Measurements from ENCODE around the gene ZNF331.

Gene ZNF331

DNA sequence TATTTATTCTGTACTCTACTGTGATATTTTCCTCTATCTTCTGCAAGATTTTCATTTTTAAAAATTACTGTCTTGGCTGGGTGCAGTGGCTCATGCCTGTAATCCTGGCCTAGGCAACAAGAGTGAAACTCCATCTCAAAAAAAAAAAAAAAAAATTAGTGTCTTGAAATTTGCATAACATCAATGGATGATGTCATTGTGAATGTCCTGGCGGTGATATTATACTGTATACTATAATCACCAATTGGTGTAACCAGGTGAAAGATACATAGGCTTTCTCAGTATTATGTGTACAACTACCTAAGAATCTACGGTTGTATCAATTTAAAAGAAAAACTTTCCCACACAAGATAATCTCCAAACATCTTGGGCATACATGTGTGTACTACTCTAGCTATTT lies 15.2 kb downstream of the ZNF331 start:
- DNase-seq, result no peak
- Histone ChIP-seq H3K36me3 (replicated peaks) (no peaks in the 10 kb centered on the region), H3K4me3 (ENCODE audit: low read depth, low read length) (no peak overlapping the region), H3K27me3 (replicated peaks) (no peaks in the 10 kb centered on the region), H3K27ac (peak overlapping the region; percentile 85)
- TF ChIP-seq, protein P1, sequence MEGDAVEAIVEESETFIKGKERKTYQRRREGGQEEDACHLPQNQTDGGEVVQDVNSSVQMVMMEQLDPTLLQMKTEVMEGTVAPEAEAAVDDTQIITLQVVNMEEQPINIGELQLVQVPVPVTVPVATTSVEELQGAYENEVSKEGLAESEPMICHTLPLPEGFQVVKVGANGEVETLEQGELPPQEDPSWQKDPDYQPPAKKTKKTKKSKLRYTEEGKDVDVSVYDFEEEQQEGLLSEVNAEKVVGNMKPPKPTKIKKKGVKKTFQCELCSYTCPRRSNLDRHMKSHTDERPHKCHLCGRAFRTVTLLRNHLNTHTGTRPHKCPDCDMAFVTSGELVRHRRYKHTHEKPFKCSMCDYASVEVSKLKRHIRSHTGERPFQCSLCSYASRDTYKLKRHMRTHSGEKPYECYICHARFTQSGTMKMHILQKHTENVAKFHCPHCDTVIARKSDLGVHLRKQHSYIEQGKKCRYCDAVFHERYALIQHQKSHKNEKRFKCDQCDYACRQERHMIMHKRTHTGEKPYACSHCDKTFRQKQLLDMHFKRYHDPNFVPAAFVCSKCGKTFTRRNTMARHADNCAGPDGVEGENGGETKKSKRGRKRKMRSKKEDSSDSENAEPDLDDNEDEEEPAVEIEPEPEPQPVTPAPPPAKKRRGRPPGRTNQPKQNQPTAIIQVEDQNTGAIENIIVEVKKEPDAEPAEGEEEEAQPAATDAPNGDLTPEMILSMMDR (IDR thresholded peaks at IDR 0.05; ENCODE audit: low read depth, low read length, missing control alignments), result no peak
- in situ Hi-C loops (cut with HindIII; ENCODE audit: low pct_ligation_motif_present, low sequenced_read_pairs), result no loop called here

DNA sequence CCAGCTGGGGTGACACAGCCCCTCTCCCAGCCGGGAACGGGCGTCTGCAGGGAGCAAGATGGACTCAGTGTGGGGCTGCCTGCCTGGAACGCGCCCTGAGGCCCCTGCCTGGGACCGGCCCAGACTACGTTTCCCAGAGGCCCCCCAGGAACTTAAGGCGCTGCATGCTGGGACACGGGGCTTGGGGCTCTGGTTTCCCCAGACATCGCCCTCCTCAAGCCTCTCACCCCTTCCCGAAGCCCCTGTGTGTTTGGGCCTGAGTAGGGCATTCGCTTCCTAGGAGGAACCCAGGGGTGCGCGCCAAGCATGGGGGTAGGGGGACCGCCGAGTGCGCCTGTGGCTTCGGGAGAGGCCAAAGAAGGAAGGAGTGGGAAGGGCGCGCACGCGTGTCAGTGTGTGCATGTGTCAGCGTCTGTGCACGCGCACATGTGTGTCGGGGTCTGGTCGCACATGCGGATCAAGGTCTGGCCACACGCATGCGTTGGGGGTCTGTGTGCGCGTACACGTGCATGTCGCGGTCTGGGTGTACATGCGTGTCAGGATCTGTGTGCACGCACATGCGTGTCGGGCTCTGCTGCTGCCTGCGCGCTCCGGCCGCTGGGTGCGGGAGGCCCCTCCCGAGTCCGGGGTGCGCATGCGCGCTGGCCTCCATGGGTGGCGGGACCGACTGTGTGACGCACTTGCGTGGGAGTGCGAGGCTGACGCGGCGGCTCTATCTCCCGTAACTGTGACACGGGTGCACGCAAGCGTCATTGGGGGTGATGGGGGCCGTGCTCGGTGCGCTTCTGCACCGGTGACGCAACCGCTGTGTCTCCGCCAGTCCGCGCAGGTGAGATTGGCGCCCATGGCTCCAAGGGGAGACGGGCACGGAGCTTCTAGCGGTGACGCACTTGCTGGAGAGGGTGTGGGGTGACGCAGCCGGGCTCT lies 16.2 kb downstream of the ZNF331 start:
- DNase-seq, result peak; percentile 82
- no peaks in the 10 kb centered on the region for H3K36me3 ChIP-seq (replicated peaks)
- H3K4me3 ChIP-seq (ENCODE audit: low read depth, low read length), result peak overlapping the region; percentile 69
- in situ Hi-C loops (cut with HindIII; ENCODE audit: low pct_ligation_motif_present, low sequenced_read_pairs), result no loop called here
- peak overlapping the region; percentile 85 for H3K27ac ChIP-seq
- H3K27me3 ChIP-seq (replicated peaks), result no peaks in the 10 kb centered on the region
- TF ChIP-seq, protein P1 (IDR thresholded peaks at IDR 0.05; ENCODE audit: low read depth, low read length, missing control alignments), result no peak

DNA sequence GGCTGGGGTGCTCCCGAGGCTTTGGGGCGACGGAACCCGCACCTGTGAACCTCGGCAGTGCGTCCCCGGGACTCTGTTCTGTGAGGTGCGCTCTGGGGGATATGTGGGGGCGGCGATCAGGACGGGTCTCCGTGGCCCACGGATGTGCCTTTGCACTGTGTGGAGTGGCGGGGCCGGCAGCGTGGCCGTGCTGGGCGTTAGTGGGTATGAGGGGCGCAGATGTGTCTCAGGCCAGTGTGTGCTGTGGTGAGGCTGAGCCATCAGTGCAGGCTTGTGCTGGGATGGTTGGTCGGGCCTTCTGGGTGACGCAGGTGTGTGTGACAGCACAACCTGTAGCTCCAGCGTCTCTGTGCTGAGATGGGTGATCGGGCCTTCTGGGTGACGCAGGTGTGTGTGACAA lies 16.9 kb downstream of the ZNF331 start:
- peak overlapping the region; percentile 69 for H3K4me3 ChIP-seq (ENCODE audit: low read depth, low read length)
- no peak for DNase-seq
- peak overlapping the region; percentile 85 for H3K27ac ChIP-seq
- no peaks in the 10 kb centered on the region for H3K27me3 ChIP-seq (replicated peaks)
- no peaks in the 10 kb centered on the region for H3K36me3 ChIP-seq (replicated peaks)
- in situ Hi-C loops (cut with HindIII; ENCODE audit: low pct_ligation_motif_present, low sequenced_read_pairs), result no loop called here
- TF ChIP-seq, protein P1 (IDR thresholded peaks at IDR 0.05; ENCODE audit: low read depth, low read length, missing control alignments), result no peak

DNA sequence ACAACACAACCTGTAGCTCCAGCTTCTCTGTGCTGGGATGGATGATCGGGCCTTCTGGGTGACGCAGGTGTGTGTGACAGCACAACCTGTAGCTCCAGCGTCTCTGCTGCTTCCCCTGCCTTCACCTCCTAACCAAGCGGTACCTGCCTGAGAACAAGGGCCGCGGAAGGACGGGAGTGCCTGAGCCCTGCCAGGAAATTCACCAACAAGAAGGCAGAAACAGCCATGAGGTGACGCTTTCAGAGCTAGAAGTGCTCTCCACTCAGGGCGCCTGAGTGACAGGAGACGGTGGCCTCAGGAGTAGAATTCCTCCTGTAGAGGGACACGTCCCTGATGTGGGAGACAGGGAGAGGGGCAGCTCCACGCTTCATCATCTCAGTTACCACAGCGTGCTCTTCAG lies 17.4 kb downstream of the ZNF331 start:
- peak overlapping the region; percentile 69 for H3K4me3 ChIP-seq (ENCODE audit: low read depth, low read length)
- no peak for DNase-seq
- in situ Hi-C loops (cut with HindIII; ENCODE audit: low pct_ligation_motif_present, low sequenced_read_pairs), result no loop called here

DNA sequence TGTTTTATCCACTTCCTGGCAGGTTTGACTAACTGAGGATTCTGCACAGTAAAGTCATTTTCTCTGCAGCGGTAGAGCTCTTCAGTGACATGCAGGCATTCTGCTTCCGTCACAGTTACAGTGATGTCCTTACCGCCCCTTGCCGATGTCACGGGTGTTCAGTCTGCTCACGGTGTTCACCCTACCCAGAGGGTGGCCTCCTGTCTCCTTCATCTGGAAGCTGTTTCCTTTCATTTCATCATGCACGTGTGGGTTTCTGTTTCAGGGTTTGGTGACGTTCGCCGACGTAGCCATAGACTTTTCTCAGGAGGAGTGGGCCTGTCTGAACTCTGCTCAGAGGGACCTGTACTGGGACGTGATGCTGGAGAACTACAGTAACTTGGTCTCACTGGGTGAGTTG lies 33.4 kb downstream of the ZNF331 start:
- Histone ChIP-seq H3K27ac (no peak overlapping the region), H3K27me3 (replicated peaks) (no peaks in the 10 kb centered on the region), H3K4me3 (ENCODE audit: low read depth, low read length) (no peak overlapping the region), H3K36me3 (replicated peaks) (peaks cover 21% of the 10 kb centered on the region)
- DNase-seq, result no peak
- in situ Hi-C loops (cut with HindIII; ENCODE audit: low pct_ligation_motif_present, low sequenced_read_pairs), result no loop called here
- TF ChIP-seq, protein P1 (IDR thresholded peaks at IDR 0.05; ENCODE audit: low read depth, low read length, missing control alignments), result no peak

More for the DNA sequence above, 17.4 kb downstream of the ZNF331 start:
- H3K27me3 ChIP-seq (replicated peaks), result no peaks in the 10 kb centered on the region
- no peaks in the 10 kb centered on the region for H3K36me3 ChIP-seq (replicated peaks)
- H3K27ac ChIP-seq, result no peak overlapping the region
- TF ChIP-seq, protein P1 (IDR thresholded peaks at IDR 0.05; ENCODE audit: low read depth, low read length, missing control alignments), result no peak

All from brain microvascular endothelial cell (primary cell).